Measurements from ENCODE around the gene CLPTM1L. TPM values are rescaled to one million over a fixed set of nuclear protein-coding genes. Genes with fewer than 3 reads are reported as not detected.

CLPTM1L gene
- polyA plus RNA-seq, 1 donor from 2014 or later: 61.6 TPM

DNA sequence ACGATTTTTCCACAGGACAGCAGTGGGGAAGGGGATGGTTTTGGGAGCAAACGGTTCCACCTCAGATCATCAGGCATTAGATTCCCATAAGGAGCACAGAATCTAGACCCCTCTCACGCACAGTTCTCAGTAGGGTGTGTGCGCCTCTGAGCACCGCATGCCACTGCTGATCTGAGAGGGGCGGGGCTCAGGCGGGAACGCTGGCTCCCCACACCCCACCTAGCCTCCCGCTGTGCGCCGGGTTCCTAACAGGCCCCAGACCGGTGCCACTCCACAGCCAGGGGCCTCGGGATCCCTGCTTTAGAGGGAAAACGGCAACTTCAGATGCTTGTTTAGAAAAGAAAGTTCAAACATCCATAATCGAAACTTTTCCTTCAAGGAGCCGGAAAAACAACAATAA lies 70.4 kb downstream of the CLPTM1L start:
- H3F3A ChIP-seq (ENCODE audit: insufficient read depth, low read length, poor library complexity, severe bottlenecking): no peaks in the 10 kb centered on the region
- H3K9ac ChIP-seq (ENCODE audit: low read length): no peak overlapping the region
- no peaks in the 10 kb centered on the region for H3K36me3 ChIP-seq (ENCODE audit: insufficient read depth, low read length)
- no peak overlapping the region for H2AFZ ChIP-seq (ENCODE audit: low read depth, low read length)
- H3K4me2 ChIP-seq (ENCODE audit: low read length): no peak overlapping the region
- no peak overlapping the region for H3K4me3 ChIP-seq (ENCODE audit: low read length)
- H3K9me3 ChIP-seq (ENCODE audit: low read length): no peaks in the 10 kb centered on the region
- H4K20me1 ChIP-seq (ENCODE audit: insufficient read depth): no peaks in the 10 kb centered on the region
- no peaks in the 10 kb centered on the region for H3K79me2 ChIP-seq (replicated peaks; ENCODE audit: insufficient read depth, low read length)
- TF ChIP-seq TAF1 (IDR thresholded peaks at IDR 0.05; ENCODE audit: low read depth): no peak
- TF ChIP-seq, protein P1, sequence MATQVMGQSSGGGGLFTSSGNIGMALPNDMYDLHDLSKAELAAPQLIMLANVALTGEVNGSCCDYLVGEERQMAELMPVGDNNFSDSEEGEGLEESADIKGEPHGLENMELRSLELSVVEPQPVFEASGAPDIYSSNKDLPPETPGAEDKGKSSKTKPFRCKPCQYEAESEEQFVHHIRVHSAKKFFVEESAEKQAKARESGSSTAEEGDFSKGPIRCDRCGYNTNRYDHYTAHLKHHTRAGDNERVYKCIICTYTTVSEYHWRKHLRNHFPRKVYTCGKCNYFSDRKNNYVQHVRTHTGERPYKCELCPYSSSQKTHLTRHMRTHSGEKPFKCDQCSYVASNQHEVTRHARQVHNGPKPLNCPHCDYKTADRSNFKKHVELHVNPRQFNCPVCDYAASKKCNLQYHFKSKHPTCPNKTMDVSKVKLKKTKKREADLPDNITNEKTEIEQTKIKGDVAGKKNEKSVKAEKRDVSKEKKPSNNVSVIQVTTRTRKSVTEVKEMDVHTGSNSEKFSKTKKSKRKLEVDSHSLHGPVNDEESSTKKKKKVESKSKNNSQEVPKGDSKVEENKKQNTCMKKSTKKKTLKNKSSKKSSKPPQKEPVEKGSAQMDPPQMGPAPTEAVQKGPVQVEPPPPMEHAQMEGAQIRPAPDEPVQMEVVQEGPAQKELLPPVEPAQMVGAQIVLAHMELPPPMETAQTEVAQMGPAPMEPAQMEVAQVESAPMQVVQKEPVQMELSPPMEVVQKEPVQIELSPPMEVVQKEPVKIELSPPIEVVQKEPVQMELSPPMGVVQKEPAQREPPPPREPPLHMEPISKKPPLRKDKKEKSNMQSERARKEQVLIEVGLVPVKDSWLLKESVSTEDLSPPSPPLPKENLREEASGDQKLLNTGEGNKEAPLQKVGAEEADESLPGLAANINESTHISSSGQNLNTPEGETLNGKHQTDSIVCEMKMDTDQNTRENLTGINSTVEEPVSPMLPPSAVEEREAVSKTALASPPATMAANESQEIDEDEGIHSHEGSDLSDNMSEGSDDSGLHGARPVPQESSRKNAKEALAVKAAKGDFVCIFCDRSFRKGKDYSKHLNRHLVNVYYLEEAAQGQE (IDR thresholded peaks at IDR 0.05; ENCODE audit: borderline replicate concordance): no peak
- TF ChIP-seq EP300 (conservative IDR thresholded peaks at IDR 0.05; ENCODE audit: poor library complexity, severe bottlenecking): no peak
- no peak for TF ChIP-seq SMC3 (conservative IDR thresholded peaks at IDR 0.05; ENCODE audit: poor library complexity)
- no peak for TF ChIP-seq RAD21 (conservative IDR thresholded peaks at IDR 0.05)
- TF ChIP-seq, protein P2, sequence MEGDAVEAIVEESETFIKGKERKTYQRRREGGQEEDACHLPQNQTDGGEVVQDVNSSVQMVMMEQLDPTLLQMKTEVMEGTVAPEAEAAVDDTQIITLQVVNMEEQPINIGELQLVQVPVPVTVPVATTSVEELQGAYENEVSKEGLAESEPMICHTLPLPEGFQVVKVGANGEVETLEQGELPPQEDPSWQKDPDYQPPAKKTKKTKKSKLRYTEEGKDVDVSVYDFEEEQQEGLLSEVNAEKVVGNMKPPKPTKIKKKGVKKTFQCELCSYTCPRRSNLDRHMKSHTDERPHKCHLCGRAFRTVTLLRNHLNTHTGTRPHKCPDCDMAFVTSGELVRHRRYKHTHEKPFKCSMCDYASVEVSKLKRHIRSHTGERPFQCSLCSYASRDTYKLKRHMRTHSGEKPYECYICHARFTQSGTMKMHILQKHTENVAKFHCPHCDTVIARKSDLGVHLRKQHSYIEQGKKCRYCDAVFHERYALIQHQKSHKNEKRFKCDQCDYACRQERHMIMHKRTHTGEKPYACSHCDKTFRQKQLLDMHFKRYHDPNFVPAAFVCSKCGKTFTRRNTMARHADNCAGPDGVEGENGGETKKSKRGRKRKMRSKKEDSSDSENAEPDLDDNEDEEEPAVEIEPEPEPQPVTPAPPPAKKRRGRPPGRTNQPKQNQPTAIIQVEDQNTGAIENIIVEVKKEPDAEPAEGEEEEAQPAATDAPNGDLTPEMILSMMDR (IDR thresholded peaks at IDR 0.05; ENCODE audit: poor library complexity, severe bottlenecking): no peak
- no peak for TF ChIP-seq EZH2 (IDR thresholded peaks at IDR 0.05; ENCODE audit: borderline replicate concordance, insufficient read depth, low read length, poor library complexity, severe bottlenecking)
- TF ChIP-seq POLR2AphosphoS5 (IDR thresholded peaks at IDR 0.05): no peak
- no peak for TF ChIP-seq MXI1 (conservative IDR thresholded peaks at IDR 0.05; ENCODE audit: poor library complexity, severe bottlenecking)
- no peaks in the 10 kb centered on the region for H3K27me3 ChIP-seq (ENCODE audit: insufficient read depth, low read depth, low read length)
- no peaks in the 10 kb centered on the region for H3K9me2 ChIP-seq (ENCODE audit: insufficient read depth, low read length)
- no peak overlapping the region for H3K27ac ChIP-seq (ENCODE audit: low read length)

DNA sequence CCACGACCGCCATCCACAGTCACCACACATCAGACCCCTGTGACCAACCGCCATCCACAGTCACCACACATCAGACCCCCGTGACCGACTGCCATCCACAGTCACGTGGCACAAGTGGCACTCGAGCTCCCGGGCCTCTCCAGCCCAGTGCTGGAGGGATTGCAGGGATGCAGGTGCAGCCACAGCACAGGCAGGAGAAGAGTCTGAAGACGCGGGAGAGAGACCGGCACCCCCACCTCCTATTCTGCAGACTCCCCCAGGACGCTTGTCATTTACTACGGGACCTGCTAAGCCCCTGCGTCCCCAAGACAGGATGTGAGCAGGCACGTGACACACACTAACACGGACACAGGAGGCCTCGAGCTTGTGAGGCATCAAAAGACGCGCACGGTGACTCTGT lies 71.2 kb downstream of the CLPTM1L start:
- H3K9ac ChIP-seq (ENCODE audit: low read length): no peak overlapping the region
- H3K36me3 ChIP-seq (ENCODE audit: insufficient read depth, low read length): no peaks in the 10 kb centered on the region
- no peaks in the 10 kb centered on the region for H3F3A ChIP-seq (ENCODE audit: insufficient read depth, low read length, poor library complexity, severe bottlenecking)
- no peak overlapping the region for H3K4me3 ChIP-seq (ENCODE audit: low read length)
- no peak overlapping the region for H3K27ac ChIP-seq (ENCODE audit: low read length)
- no peaks in the 10 kb centered on the region for H3K9me2 ChIP-seq (ENCODE audit: insufficient read depth, low read length)
- no peaks in the 10 kb centered on the region for H4K20me1 ChIP-seq (ENCODE audit: insufficient read depth)
- no peaks in the 10 kb centered on the region for H3K27me3 ChIP-seq (ENCODE audit: insufficient read depth, low read depth, low read length)
- no peaks in the 10 kb centered on the region for H3K9me3 ChIP-seq (ENCODE audit: low read length)
- H2AFZ ChIP-seq (ENCODE audit: low read depth, low read length): no peak overlapping the region
- no peak overlapping the region for H3K4me2 ChIP-seq (ENCODE audit: low read length)
- H3K79me2 ChIP-seq (replicated peaks; ENCODE audit: insufficient read depth, low read length): no peaks in the 10 kb centered on the region
- TF ChIP-seq RAD21 (conservative IDR thresholded peaks at IDR 0.05) (no peak), EZH2 (IDR thresholded peaks at IDR 0.05; ENCODE audit: borderline replicate concordance, insufficient read depth, low read length, poor library complexity, severe bottlenecking) (no peak), MXI1 (conservative IDR thresholded peaks at IDR 0.05; ENCODE audit: poor library complexity, severe bottlenecking) (no peak), SMC3 (conservative IDR thresholded peaks at IDR 0.05; ENCODE audit: poor library complexity) (no peak)
- TF ChIP-seq, protein P2 (IDR thresholded peaks at IDR 0.05; ENCODE audit: poor library complexity, severe bottlenecking): no peak

All from neural cell (in vitro differentiated cells).